Measurements from ENCODE around the gene FREM2. TPM values are rescaled to one million over a fixed set of nuclear protein-coding genes. Genes with fewer than 3 reads are reported as not detected.

FREM2 gene
- total RNA-seq, 6 experiments from 2014 or later: 0.18 to 2.9 (median 1.5) TPM

GRCh38 chr13:38824342-38824741 lies 137.5 kb downstream of the FREM2 start:
- Histone ChIP-seq H3K4me1 (no peaks in the 10 kb centered on the region), H3K9me3 (no peaks in the 10 kb centered on the region), H3K36me3 (no peaks in the 10 kb centered on the region), H3K27me3 (no peaks in the 10 kb centered on the region), H3K27ac (no peak overlapping the region), H3K4me3 (no peak overlapping the region)
- peak in 1 of 4 donors; percentile 63 for ATAC-seq
- WGBS (ENCODE audit: insufficient coverage, low coverage, low lambda C conversion rate, missing lambda C conversion rate): 40% methylated on average over 4 of the region's 4 CpGs
- intact Hi-C loops (cut with DNase I): no loop called here
- no peak for TF ChIP-seq CTCF (IDR thresholded peaks at IDR 0.05)
- no peak for TF ChIP-seq POLR2A (IDR thresholded peaks at IDR 0.05)
- DNase-seq: no peak

GRCh38 chr13:38826182-38826813 lies 139.4 kb downstream of the FREM2 start:
- TF ChIP-seq CTCF (IDR thresholded peaks at IDR 0.05): no peak
- TF ChIP-seq POLR2A (IDR thresholded peaks at IDR 0.05): no peak
- DNase-seq: no peak
- Histone ChIP-seq H3K27me3 (no peaks in the 10 kb centered on the region), H3K36me3 (no peaks in the 10 kb centered on the region), H3K9me3 (no peaks in the 10 kb centered on the region), H3K27ac (no peak overlapping the region), H3K4me1 (no peaks in the 10 kb centered on the region), H3K4me3 (no peak overlapping the region)
- ATAC-seq: no peak
- intact Hi-C loops (cut with DNase I): no loop called here
- WGBS (ENCODE audit: insufficient coverage, low coverage, low lambda C conversion rate, missing lambda C conversion rate): 61% methylated on average over 11 of the region's 11 CpGs

- intact Hi-C loops (cut with DNase I): no loop called here
- TF ChIP-seq POLR2A (IDR thresholded peaks at IDR 0.05) (no peak), CTCF (IDR thresholded peaks at IDR 0.05) (no peak)
- Histone ChIP-seq H3K4me1 (no peaks in the 10 kb centered on the region), H3K27ac (no peak overlapping the region), H3K27me3 (no peaks in the 10 kb centered on the region), H3K9me3 (no peaks in the 10 kb centered on the region), H3K4me3 (no peak overlapping the region), H3K36me3 (no peaks in the 10 kb centered on the region)
- 60% methylated on average over 8 of the region's 8 CpGs for WGBS (ENCODE audit: insufficient coverage, low coverage, low lambda C conversion rate, missing lambda C conversion rate)
- ATAC-seq (no peak), DNase-seq (no peak)
Observed at GRCh38 chr13:38830442-38831045, 143.7 kb downstream of the FREM2 start.

GRCh38 chr13:38844581-38844980 lies 157.7 kb downstream of the FREM2 start:
- no peak for ATAC-seq
- H3K4me1 ChIP-seq: no peaks in the 10 kb centered on the region
- intact Hi-C loops (cut with DNase I): no loop called here
- WGBS (ENCODE audit: insufficient coverage, low coverage, low lambda C conversion rate, missing lambda C conversion rate): 18% methylated on average over 1 of the region's 1 CpG
- no peak for DNase-seq
- no peak overlapping the region for H3K27ac ChIP-seq
- no peak overlapping the region for H3K4me3 ChIP-seq
- no peaks in the 10 kb centered on the region for H3K27me3 ChIP-seq
- H3K9me3 ChIP-seq: no peaks in the 10 kb centered on the region
- no peak for TF ChIP-seq POLR2A (IDR thresholded peaks at IDR 0.05)
- no peak for TF ChIP-seq CTCF (IDR thresholded peaks at IDR 0.05)
- H3K36me3 ChIP-seq: no peaks in the 10 kb centered on the region
